K562 (cell line): Measurements from ENCODE around the gene PCBP4.

Source experiments
- CREB1 ChIP-seq, 2 experiments: sonication (generic) in 1 of 2; formaldehyde crosslinking in 1 of 2; IDR thresholded peaks; 2 replicates each; pipeline versions ENCODE4 v1.6.1 to v1.8.0; 2012 to 2022; ENCODE audit warnings: inconsistent platforms in 1 of 2, mild to moderate bottlenecking in 1 of 2, missing genetic modification reagents in 1 of 2, moderate library complexity in 1 of 2
- CREM ChIP-seq: IDR thresholded peaks from 2 replicates; pipeline ENCODE4 v1.6.1; 2014; ENCODE audit warnings: antibody characterized with exemption, low read depth
- FOS ChIP-seq: IDR thresholded peaks from 3 replicates; pipeline ENCODE4 v1.6.1; 2011; ENCODE audit not compliant: insufficient read length; ENCODE audit errors: extremely low read depth
- HDAC2 ChIP-seq: fragments of 450-650 bp; IDR thresholded peaks from 2 replicates; pipeline ENCODE4 v1.6.1; 2016; ENCODE audit warnings: mild to moderate bottlenecking
- MTA1 ChIP-seq: fragments of 450-650 bp; IDR thresholded peaks from 2 replicates; pipeline ENCODE4 v1.6.1; 2017; ENCODE audit warnings: borderline replicate concordance
- TBP ChIP-seq: optimal IDR thresholded peaks from 2 replicates; pipeline ENCODE3; 2011; ENCODE audit warnings: low read depth, low read length, improper control_type of control experiment
- TEAD1 ChIP-seq, 2 experiments: fragments of 450-650 bp in 1 of 2; sonication (generic) in 1 of 2; formaldehyde crosslinking; IDR thresholded peaks; 2 replicates each; pipeline versions ENCODE4 v1.4.0 to v1.8.0; 2020 to 2022; ENCODE audit warnings: mild to moderate bottlenecking in 2 of 2, missing genetic modification reagents in 1 of 2
- ZNF23 ChIP-seq: fragments of 250-450 bp; sonication (Bioruptor Pico); IDR thresholded peaks from 2 replicates; pipeline ENCODE4 v1.4.0; 2020; ENCODE audit warnings: mild to moderate bottlenecking
- ZNF24 ChIP-seq: fragments of 450-650 bp; IDR thresholded peaks from 2 replicates; pipeline ENCODE4 v1.6.1; 2016
- ZNF830 ChIP-seq: fragments of 250-450 bp; sonication (Bioruptor Pico); IDR thresholded peaks from 2 replicates; pipeline ENCODE4 v1.5.0; 2021; ENCODE audit warnings: mild to moderate bottlenecking
- TF ChIP-seq, protein P1 (sequence below), 3 experiments: IDR thresholded peaks in 2 of 3; conservative IDR thresholded peaks in 1 of 3; 2 replicates each; pipeline ENCODE4 v1.5.1; 2011 to 2012; ENCODE audit warnings: low read length in 3 of 3, mild to moderate bottlenecking in 3 of 3, control low read depth in 2 of 3, improper control_type of control experiment in 1 of 3, inconsistent platforms in 1 of 3, low read depth in 1 of 3, mixed read lengths in 1 of 3, moderate library complexity in 1 of 3; ENCODE audit not compliant: insufficient read depth in 2 of 3

GRCh38 chr3:52013802-52014598 is 46.7 kb upstream of the PCBP4 start:
- TF ChIP-seq MTA1 (no peak), FOS (no peak), ZNF24 (no peak), HDAC2 (no peak), ZNF830 (no peak), CREB1 (IDR thresholded peaks at IDR 0.05) (no peak), CREB1 (CRISPR knock-in tag; IDR thresholded peaks at IDR 0.05) (no peak), TEAD1 (CRISPR knock-in tag; IDR thresholded peaks at IDR 0.05) (no peak), TBP (no peak), CREM (no peak), ZNF23 (CRISPR knock-in tag) (no peak)
- TF ChIP-seq, protein P1, sequence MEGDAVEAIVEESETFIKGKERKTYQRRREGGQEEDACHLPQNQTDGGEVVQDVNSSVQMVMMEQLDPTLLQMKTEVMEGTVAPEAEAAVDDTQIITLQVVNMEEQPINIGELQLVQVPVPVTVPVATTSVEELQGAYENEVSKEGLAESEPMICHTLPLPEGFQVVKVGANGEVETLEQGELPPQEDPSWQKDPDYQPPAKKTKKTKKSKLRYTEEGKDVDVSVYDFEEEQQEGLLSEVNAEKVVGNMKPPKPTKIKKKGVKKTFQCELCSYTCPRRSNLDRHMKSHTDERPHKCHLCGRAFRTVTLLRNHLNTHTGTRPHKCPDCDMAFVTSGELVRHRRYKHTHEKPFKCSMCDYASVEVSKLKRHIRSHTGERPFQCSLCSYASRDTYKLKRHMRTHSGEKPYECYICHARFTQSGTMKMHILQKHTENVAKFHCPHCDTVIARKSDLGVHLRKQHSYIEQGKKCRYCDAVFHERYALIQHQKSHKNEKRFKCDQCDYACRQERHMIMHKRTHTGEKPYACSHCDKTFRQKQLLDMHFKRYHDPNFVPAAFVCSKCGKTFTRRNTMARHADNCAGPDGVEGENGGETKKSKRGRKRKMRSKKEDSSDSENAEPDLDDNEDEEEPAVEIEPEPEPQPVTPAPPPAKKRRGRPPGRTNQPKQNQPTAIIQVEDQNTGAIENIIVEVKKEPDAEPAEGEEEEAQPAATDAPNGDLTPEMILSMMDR (IDR thresholded peaks at IDR 0.05 in 2 of 3, conservative IDR thresholded peaks at IDR 0.05 in 1 of 3; ENCODE audit: insufficient read depth in 2 of 3, low read depth in 1 of 3, low read length in 3 of 3) = no peak
